Ureter (tissue), 1 donor: ENCODE data around the gene PCDH8. TPM values are rescaled to one million over a fixed set of nuclear protein-coding genes. Genes with fewer than 3 reads are reported as not detected.

ENCODE experiments used
- DNase-seq: peaks from one replicate; pipeline ENCODE4 v3.0.0-alpha.2; 2020; ENCODE audit warnings: low spot score
- total RNA-seq: library from RNA; stranded (reverse); gene quantifications from one replicate; pipeline ENCODE4 v1.2.4, GENCODE V29; 2023
- donor health status: DM: yes; HTN: yes; CAD: no.

The PCDH8 gene
- total RNA-seq, 1 donor from 2014 or later = not detected

DNA sequence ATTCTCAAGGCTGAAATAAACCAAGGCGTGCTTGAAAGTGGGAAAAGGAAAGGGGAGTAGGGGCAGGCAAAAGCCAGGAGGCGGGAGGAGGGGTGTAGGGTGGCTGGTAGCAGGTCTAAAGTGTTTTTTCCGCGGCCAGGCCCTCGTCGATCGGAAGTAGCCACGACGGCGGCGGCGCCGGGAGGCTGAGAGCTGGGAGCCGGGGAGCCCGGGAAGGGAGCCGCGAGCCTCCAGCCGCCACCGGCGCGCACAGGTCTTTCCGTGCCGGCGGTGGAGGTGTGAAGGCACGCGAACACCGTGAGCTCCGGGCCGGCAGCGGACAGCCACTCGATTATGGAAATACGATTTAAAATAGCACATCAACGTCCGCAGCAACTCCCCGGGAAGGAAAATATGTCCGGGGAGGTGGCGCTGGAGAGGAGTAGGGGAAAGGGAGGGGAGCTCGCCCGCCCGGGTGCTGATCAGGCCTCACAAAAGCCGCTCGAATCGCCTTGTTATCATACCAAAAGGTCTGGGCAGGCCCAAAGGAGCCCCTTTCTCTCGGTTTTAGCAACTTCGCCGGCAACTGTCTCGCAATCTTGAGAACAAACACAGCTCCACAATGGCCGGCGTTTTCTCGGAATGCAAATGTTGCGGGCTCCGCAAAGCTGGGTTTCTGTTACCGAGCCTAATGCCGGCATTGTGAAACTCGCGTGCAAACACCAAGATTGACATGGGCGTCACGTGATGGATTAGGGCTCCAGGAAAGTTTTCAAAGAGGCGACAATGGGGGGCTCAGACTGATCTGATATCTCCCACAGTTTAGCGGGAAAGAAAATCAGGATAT, 2.9 kb upstream of the PCDH8 start:
- DNase-seq = peak; percentile 51

DNA sequence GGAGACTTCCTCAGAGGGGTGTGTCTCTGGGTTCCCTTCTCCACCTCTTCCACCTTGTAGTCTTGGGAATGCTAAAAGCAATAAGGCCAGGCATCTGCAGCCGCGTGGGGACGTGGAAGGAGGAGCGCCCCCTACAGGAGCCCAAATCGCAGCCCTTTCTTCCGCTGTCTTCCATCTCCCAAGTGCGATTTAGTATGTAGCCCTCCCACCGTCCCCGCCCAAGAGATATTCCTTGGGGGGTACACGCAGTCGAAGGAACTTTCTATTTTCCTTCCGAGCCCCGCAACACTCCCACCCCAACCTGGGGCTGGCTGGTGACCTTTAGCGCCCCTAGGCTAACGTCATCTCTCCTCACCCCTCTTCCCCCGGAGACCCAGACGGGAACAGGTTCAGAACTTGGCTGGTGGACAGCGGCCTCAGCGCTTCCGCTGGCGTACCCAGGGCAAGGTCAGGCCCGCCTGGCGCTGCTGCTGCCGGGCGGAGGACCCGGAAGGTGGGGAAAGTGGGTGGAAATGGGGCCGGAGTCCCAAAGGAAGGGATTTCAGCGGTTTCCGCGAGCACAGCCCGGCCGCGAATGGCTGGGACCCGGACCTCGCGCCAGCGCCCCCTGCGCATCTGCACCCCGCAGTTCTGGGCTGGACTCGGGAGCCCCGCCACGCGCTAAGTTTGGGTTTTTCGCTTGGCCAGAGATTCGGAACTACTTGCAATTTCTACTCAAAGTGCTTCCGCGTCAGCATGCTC, 2.1 kb upstream of the PCDH8 start:
- peak; percentile 74 for DNase-seq

DNA sequence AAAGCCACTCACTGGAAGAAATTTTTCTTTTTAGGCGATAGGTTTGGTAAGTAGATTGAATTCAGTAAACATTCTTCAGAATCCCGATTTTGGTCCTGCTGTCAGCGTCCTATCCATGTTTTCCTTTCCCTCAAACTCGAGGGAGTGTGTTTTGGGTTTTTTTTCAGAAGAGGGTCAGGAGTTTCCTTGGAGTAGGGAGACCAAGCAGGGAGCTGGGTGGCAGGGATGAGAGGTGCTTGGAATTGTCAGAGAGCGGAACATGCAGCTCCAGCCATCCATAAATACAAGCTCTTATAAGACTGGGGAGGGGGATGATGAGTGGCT, 1.6 kb upstream of the PCDH8 start:
- no peak for DNase-seq

DNA sequence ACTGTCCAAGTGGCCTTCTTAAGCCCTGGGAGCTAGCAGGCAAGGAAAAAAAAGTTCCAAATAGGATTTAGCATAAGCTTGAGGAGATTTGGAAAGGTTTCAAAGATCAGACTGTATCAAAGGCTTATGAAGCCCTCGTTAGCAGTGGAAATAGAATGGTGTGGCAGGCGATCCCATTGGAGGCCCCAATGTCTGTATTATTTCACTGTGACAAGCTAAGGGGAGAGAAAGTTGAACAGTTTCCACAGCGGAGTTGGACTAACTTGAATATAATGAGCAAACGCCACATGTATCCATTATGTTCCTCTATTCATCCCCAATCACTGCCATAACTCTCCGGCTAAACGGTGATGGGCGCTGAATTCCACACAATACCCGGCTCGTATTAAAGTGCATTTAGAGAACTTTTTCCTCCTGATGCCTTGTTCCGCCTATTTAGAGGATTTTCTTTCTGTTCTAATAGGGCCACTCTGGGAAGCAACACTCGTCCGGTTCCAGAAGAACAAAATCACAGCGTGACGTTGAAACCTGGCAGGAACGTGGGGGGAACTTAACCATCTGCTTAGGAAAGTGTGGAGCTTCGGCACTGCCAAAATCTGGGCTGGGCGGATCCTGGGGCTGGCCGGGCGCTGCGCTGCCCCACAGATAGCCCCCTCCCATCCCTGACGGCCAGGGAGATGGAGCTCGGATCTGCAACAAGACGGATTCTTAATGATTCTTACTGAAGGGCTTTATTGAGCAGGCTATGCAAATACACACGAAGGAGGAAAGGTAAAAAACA, 1.0 kb upstream of the PCDH8 start:
- no peak for DNase-seq

DNA sequence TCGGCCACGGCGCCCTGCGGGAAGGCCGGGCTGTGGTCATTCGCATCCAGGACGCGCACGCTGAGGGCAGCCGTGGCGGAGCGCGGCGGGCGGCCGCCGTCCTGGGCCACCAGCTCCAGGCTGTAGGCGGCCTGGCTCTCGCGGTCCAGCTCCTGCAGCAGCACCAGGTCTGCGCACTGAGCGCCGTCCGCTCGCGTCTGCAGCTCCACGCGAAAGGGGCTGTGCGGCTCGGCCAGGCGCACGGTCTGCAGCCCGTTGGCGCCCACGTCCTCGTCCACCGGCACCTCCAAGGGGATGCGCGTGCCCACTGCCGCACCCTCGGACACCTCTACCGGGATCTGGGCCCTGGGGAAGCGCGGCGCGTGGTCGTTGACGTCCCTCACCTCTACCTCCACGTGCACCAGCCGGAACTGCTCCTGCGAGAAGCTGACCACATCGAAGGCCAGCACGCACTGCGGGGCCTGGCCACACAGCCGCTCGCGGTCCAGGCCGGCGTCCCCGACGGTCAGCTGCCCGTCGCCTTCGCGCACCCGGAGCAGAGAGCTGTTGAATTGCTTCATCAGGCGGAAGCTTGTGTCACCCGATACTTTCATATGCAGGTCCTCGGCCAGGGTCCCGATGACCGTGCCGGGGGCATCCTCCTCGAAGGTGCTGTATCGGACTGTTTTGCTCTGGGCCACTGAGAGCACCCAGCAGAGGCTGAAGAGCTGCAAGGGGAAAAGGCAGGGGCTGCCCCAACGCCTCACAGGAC, 583 bp downstream of the PCDH8 start:
- no peak for DNase-seq

DNA sequence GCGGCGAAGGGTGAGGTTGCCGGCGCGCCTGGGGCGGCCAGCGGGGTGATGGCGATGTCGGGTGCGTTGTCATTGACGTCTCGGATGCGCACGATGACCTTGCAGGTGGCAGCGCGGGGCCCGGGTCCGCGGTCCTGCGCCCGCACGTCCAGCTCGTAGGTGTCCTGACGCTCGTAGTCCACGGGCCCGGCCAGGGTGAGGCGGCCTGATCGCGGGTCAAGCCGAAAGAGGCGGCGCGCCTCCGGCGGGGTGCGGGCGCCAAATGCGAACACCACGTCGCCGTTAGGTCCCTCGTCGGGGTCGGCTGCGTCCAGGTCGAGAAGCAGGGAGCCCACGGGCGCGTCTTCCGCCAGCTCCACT, 1.1 kb downstream of the PCDH8 start:
- no peak for DNase-seq

DNA sequence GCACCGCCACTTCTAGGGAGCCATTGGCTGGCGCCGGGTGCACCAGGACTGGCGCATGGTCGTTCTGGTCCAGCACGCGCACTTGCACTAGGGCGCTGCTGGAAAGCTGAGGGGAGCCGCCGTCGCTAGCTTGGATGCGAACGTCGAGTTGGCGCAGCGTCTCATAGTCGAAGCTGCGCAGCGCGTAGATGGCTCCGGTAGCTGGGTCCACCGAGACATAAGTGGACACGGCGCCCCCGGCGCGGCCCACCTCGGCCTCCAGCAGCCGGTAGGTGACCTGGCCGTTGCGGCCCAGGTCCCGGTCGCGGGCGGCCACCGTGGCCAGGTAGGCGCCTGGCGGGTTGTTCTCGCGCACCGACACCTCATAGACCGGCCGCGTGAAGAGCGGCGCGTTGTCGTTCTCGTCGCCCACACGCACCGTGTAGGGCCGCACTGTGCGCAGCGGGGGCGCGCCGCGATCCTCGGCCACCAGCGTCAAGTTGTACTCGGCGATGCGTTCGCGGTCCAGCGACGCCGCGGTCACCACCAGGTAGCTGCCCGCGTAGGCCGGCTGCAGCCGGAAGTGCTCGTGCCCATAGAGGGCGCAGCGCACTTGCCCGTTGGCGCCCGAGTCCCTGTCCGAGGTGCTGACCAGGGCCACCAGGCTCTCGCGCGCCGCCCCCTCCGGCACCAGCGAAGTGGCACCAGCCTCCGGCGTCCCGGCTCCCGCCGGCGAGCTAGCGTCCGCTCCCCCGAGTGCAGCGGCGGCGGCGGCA, 1.7 kb downstream of the PCDH8 start:
- DNase-seq = no peak

DNA sequence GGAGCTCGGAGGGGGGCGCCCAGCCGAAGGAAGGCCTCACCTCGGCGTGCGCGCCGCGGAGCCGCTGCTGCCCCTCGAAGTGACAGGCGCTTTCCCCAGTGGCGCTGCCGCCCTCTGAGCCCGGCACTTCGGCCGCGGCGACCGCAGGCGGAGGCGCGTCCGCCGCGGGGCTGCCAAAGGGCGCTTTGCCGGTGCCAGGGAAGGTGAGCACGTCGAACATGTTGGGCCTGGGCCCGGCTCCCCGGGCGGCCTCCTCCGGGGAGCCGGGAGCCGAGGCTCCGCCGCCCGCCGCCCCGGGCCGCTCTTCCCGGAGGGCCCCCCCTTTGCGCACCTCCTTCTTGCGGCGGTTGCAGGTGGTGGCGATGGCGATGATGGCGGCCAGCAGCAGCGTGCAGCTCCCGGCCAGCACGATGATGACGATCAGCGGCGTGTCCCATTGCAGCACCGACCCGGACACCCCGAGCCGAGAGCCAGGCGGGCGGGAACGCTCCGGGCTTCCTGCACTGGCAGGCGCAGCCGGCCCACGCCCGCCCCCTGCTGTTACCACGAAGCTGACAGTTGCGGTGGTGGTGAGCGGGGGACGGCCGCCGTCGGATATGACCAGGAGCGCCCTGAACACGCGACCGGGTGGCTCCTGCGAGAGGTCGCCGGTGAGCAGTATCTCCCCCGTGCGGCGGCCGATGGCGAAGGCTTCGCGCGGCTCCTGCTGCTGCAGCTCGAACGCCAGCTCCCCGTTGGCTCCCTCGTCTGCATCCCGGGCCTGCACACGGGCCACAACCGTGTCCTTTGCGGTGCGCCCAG, 2.5 kb downstream of the PCDH8 start:
- no peak for DNase-seq

DNA sequence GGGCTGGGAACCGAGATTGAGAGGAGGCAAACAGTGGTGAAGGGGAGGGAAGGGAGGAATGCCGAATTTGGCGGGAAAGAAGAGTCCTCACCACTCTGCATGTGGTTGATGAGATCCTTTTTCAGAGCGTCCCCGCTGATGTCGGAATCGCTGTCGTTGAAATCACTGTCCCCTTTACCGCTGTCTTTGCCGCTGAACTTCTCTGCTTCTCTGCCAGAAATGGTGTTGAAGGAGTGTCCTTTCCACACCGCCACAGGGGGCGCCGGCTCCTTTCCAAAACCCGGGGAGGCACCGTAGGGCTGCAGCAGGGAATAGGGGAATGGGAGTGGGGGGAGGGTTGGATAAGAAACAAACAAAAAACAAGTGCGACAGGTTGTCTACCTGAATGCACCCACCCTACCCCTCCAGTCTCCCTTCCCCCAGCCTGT, 3.1 kb downstream of the PCDH8 start:
- DNase-seq = no peak

DNA sequence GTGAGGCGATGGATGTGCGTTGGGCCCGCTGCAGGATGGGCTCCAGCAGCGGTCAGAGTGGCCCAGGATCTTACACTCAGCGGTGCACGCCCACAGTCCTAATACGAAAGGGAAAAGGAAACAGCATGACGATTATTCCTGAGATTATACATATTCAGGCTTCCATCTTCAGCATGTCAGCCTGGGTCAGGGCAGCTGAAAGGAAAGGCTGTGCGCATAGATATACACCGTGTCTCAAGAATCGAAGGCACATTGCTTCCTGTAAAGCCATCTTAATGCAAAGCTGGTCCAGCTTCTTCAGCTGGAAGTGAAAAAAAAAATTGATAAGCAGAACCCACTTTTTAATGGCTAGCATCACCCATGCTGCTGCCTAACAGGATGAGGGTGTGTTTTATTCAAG, 3.6 kb downstream of the PCDH8 start:
- no peak for DNase-seq

DNA sequence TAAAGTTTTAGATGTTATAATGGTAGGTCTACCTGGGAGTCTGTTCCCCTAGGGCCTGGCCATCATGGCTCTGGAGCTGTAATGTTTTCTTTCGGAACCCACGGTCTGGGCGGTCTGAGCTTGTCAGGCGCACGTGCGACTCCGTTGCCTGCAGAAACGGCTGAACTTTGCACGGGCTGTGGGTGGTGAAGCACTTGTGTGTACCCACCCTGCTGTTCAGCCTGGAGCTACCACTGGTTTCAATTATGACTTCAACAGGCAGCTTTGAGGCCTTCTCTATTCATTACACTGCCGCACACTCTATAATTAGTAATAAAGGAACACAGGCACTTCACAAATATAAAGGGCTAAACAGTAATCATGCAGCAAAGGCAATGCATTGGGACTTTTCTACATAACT, 6.0 kb downstream of the PCDH8 start:
- no peak for DNase-seq

DNA sequence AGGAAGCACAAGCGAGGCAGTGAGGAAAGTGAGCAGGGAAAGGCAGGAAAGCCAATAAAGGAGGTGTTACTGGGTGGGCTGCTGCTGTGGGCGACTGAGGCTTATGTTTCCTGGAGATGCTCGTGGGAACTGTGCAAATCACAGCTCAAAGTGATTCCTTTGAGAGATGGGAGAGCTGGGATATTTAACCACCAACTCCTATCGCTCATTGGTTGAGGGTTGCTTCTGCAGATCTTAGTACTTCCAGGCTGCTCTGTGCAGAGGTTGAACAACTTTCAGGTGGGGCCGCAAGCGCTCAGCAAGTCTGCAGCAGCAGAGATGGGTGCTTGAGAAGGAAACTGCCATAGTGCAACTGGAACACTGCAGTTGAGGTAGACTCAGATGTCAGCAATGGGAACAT, 8.4 kb downstream of the PCDH8 start:
- DNase-seq = no peak

DNA sequence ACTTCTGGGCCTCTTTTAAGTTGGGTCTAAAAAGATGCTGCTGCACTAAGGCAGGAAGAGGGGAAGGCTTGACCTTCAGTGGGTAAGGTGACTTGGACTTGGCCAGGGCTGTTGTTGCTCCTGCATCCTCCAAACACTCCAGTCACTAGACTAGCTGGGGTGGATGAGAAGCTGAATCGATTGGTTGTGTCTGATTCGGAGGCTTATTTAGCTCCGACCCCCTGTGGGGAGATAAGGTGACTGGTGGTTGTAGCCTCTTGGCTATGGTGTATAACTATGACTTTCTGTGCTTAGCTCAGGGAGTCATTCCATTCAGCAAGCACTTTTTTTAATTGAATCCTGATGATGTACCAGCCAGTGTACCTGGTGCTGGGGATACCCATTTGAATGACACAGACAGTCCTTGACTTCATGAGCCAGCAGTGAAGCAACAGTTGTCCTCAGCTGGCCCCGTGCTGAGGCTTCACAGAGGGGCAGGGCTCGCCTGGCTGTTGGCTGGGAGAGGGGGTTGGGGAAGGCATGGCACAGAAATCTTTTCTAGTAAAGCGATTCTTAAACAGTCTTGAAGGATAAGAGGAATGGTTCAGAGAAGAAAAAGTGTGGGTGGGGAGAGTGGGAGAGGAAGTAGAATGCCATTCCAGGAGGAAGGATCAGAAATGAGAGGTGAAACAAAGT, 9.9 kb downstream of the PCDH8 start:
- DNase-seq = no peak

DNA sequence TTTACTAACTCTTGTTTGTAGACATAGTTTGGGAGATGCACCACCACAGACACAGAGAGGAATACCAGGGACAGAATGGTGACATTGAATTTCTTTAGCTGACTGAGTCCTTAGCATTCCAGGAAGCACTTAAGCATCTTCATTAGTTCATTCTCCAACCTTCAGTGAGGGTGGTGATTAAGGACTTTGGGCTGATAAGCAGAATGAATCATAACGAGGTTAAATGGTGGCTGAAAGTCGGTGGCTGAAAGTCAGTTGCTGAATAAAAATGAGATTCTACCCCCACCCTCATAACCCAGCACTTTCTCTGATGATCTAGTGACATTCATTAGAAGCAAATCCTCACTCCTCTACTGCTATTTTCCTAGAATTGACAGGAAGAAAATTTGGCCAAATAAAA, 10.6 kb downstream of the PCDH8 start:
- no peak for DNase-seq

DNA sequence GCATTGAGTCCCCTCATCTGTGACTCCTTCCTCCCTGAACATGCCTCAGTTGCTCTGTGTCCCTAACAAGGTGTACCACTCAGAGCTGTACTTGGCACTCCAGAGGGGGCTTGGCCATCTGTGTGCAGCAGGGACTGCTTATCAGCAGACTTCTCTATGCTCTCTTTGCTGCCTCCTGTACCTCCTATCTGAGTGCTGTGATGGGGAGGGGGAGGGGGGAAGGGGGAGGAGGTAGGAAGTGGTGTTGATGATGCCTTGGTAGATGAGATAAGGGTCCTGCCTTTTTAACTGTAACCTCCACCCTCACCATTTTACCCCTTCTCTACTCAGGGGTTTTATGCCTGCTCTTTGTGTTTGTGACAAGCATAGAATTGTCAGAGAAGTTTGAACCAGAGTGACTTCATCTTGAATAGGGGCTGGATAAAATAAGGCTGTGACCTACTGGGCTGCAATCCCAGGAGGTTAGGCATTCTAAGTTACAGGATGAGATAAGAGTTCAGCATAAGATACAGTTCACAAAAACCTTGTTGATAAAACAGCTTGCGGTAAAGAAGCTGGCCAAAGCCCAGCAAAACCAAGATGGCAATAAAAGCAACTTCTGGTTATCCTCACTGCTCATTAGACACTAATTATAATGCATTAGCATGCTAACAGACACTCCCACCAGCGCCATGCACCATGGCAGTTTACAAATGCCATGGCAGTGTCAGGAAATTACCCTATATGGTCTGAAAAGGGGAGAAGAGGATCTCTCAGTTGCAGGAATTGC, 13.2 kb downstream of the PCDH8 start:
- no peak for DNase-seq

DNA sequence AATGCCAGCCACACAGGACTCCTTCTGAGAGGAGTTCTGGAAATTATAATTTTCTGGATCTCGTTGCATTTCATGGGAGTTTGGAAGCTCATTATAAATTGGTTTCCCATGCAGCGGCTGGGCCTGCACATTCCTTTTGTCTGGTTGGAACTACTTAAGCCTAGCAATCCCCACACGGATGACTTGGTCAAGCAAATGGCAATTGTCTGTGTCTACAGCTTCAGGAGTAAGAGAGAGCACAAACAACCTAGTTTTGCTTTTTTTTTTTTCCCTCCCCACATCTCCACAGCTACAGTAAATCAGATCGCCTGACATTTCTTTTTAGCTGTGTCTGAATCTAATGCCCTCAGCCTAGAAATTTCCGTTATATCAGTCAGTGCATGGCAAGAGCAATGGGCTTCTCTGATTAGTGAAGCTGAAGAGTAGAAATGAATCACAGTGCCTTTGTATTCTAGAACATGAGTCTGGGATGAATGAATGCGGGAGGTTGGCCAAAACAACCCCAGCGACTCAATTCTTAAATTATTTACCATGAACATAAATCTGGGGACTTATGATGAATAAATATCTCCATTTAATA, 15.1 kb downstream of the PCDH8 start:
- no peak for DNase-seq

DNA sequence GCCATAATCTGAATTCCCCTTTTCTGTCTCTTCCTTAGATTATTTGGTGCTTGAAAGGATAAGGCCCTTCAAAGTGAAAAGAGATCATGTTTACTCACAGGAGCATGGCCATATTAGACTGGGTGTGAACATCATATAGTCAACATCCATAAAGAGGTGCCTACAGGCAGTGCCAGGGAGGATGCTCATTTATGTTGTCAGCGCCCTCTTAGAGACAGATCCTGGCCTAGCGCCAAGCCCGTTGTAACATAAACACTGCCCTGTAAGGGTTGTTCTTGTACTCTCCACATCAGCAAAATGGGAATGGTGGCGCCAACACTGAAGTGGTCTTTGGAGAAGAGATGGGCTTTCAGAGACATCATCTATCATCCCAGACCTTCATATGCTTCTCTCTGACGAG, 16.1 kb downstream of the PCDH8 start:
- no peak for DNase-seq

DNA sequence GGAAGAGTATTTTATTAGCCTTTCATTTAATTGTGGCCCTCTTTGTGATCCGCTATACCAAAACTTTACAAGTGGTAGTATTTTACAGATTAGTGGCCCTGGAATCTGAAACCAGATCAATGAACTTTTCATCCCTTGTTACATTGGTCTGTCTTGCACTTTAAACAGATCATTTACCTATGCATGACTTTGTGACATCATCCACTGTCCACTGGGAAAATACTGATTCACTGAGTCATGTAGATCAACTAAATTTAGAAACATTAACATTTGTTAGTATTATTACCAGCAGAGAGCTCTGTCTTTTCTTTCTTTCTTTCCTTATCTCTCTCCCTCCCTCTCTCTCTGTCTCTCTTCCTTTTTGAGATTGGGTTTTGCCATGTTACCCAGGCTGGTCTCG, 17.5 kb downstream of the PCDH8 start:
- no peak for DNase-seq

DNA sequence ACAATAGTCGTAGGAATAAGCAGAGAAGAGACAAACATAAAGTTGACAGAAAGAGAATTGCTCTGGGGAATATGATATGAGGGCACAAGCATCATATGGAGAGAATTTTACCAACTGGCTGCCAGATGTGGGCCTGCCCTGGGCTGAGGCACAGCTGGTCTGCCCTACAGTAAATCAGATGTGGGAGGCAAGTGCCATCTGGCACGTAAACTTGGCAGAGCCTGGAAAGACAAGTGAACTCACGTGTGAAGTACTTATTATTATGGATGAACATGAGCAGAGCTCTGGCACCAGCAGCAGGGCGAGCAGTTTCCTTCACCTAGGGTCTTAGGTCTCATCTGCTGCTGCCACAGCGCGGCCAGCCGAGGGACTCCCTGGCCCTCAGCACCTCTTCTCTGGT, 20.6 kb downstream of the PCDH8 start:
- no peak for DNase-seq
